WTC11 (cell line): ENCODE results near the gene AIDA. TPM values are rescaled to one million over a fixed set of nuclear protein-coding genes. Genes with fewer than 3 reads are reported as not detected.

ENCODE experiments used
- ATAC-seq: fragments of 200-7000 bp; cut with Tn5 transposase; 2 replicates; pipeline ENCODE4 v1.10.0; 2021; ENCODE audit warnings: mild to moderate bottlenecking, moderate library complexity
- CTCF ChIA-PET: fragments of 300-600 bp; sonication (Branson Sonifier 250); formaldehyde crosslinking; loops from one replicate; lab custom pipeline; 2021; ENCODE audit warnings: antibody characterized with exemption; lab: Charles Lee
- POLR2A ChIA-PET: fragments of 350-600 bp; sonication (Branson Sonifier 250); formaldehyde crosslinking; loops from one replicate; lab custom pipeline; 2021; ENCODE audit warnings: antibody characterized with exemption; lab: Charles Lee
- DNase-seq: peaks from one replicate; pipeline ENCODE4 v3.0.0; 2021; ENCODE audit warnings: low spot score
- H3K27ac Mint-ChIP-seq: 2 replicates; pipeline ENCODE4 v1.8.0; 2021; ENCODE audit warnings: mixed read lengths
- H3K27me3 Mint-ChIP-seq: 2 replicates; pipeline ENCODE4 v1.8.0; 2021; ENCODE audit warnings: low read depth, mild to moderate bottlenecking, moderate library complexity, mixed read lengths
- H3K36me3 Mint-ChIP-seq: 2 replicates; pipeline ENCODE4 v1.8.0; 2021; ENCODE audit warnings: mixed read lengths
- H3K4me1 Mint-ChIP-seq: 2 replicates; pipeline ENCODE4 v1.8.0; 2022; ENCODE audit warnings: mixed read lengths
- H3K4me3 Mint-ChIP-seq: 2 replicates; pipeline ENCODE4 v1.8.0; 2021; ENCODE audit warnings: mild to moderate bottlenecking, moderate library complexity, mixed read lengths
- H3K9me3 Mint-ChIP-seq: 2 replicates; pipeline ENCODE4 v1.8.0; 2021; ENCODE audit warnings: mixed read lengths
- AR ChIP-seq: fragments of 250-450 bp; sonication (Bioruptor Pico); IDR thresholded peaks from 2 replicates; pipeline ENCODE4 v1.9.0; 2021; ENCODE audit warnings: mild to moderate bottlenecking
- CREM ChIP-seq: sonication (generic); formaldehyde crosslinking; IDR thresholded peaks from 2 replicates; pipeline ENCODE4 v1.8.1; 2022; ENCODE audit warnings: mild to moderate bottlenecking, missing genetic modification reagents, moderate library complexity
- E2F1 ChIP-seq: sonication (generic); formaldehyde crosslinking; IDR thresholded peaks from 2 replicates; pipeline ENCODE4 v1.8.0; 2022; ENCODE audit warnings: mild to moderate bottlenecking, missing genetic modification reagents
- FOXP1 ChIP-seq: sonication (generic); formaldehyde crosslinking; IDR thresholded peaks from 2 replicates; pipeline ENCODE4 v1.8.0; 2022; ENCODE audit warnings: missing genetic modification reagents, mild to moderate bottlenecking, moderate library complexity, borderline replicate concordance
- HMGXB4 ChIP-seq: sonication (generic); formaldehyde crosslinking; IDR thresholded peaks from 2 replicates; pipeline ENCODE4 v1.8.1; 2023; ENCODE audit warnings: mild to moderate bottlenecking, moderate library complexity, missing genetic modification reagents
- KAT7 ChIP-seq: sonication (generic); formaldehyde crosslinking; IDR thresholded peaks from 2 replicates; pipeline ENCODE4 v1.8.1; 2023; ENCODE audit warnings: missing genetic modification reagents, mild to moderate bottlenecking, borderline replicate concordance
- NFE2L1 ChIP-seq: sonication (generic); formaldehyde crosslinking; IDR thresholded peaks from 2 replicates; pipeline ENCODE4 v1.8.1; 2023; ENCODE audit warnings: missing genetic modification reagents
- NR2C2 ChIP-seq: sonication (generic); formaldehyde crosslinking; IDR thresholded peaks from 2 replicates; pipeline ENCODE4 v1.8.0; 2022; ENCODE audit warnings: mild to moderate bottlenecking, missing genetic modification reagents
- RORB ChIP-seq: fragments of 250-450 bp; sonication (Bioruptor Pico); IDR thresholded peaks from 2 replicates; pipeline ENCODE4 v1.9.0; 2021; ENCODE audit warnings: mild to moderate bottlenecking
- SP1 ChIP-seq: sonication (generic); formaldehyde crosslinking; conservative IDR thresholded peaks from 2 replicates; pipeline ENCODE4 v1.8.1; 2022; ENCODE audit warnings: missing genetic modification reagents
- ZMAT4 ChIP-seq: fragments of 250-450 bp; sonication (Bioruptor Pico); IDR thresholded peaks from 2 replicates; pipeline ENCODE4 v1.9.0; 2021; ENCODE audit warnings: mild to moderate bottlenecking
- ZNF232 ChIP-seq: sonication (generic); formaldehyde crosslinking; IDR thresholded peaks from 2 replicates; pipeline ENCODE4 v1.8.0; 2022; ENCODE audit warnings: mild to moderate bottlenecking, missing genetic modification reagents
- ZNF396 ChIP-seq: fragments of 250-450 bp; sonication (Bioruptor Pico); IDR thresholded peaks from 2 replicates; pipeline ENCODE4 v1.8.0; 2021; ENCODE audit warnings: mild to moderate bottlenecking, moderate library complexity, borderline replicate concordance
- ZNF423 ChIP-seq: fragments of 250-450 bp; sonication (Bioruptor Pico); IDR thresholded peaks from 2 replicates; pipeline ENCODE4 v2.1.2; 2022; ENCODE audit warnings: mild to moderate bottlenecking, moderate library complexity
- total RNA-seq: library from RNA; stranded (reverse); gene quantifications from 3 replicates; pipeline ENCODE4 v1.2.3, GENCODE V29; 2021
- TF ChIP-seq, protein P1 (sequence below): sonication (generic); formaldehyde crosslinking; IDR thresholded peaks from 2 replicates; pipeline ENCODE4 v1.8.1; 2022; ENCODE audit warnings: mild to moderate bottlenecking, missing genetic modification reagents, moderate library complexity, borderline replicate concordance
- TF ChIP-seq, protein P2 (sequence below): sonication (generic); formaldehyde crosslinking; IDR thresholded peaks from 2 replicates; pipeline ENCODE4 v1.8.1; 2023; ENCODE audit warnings: mild to moderate bottlenecking, missing genetic modification reagents, borderline replicate concordance

Gene AIDA
- total RNA-seq, 1 experiment from 2014 or later = 81.2 TPM

- TF ChIP-seq ZNF423 (no peak), HMGXB4 (no peak)
- TF ChIP-seq, all 79 proteins: peak for 0
Observed at GRCh38 chr1:222665964-222666363, 46.3 kb downstream of the AIDA start (continued).

- no peak overlapping the region for H3K27ac Mint-ChIP-seq
- H3K27me3 Mint-ChIP-seq = no peaks in the 10 kb centered on the region
- DNase-seq (no peak), ATAC-seq (no peak)
- CTCF ChIA-PET = no interaction called here
- TF ChIP-seq ZNF232 (CRISPR knock-in tag) (no peak), AR (CRISPR knock-in tag) (no peak)
- TF ChIP-seq, protein P1, sequence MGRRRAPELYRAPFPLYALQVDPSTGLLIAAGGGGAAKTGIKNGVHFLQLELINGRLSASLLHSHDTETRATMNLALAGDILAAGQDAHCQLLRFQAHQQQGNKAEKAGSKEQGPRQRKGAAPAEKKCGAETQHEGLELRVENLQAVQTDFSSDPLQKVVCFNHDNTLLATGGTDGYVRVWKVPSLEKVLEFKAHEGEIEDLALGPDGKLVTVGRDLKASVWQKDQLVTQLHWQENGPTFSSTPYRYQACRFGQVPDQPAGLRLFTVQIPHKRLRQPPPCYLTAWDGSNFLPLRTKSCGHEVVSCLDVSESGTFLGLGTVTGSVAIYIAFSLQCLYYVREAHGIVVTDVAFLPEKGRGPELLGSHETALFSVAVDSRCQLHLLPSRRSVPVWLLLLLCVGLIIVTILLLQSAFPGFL = no peak
- TF ChIP-seq, all 79 proteins: peak for 0
- Mint-ChIP-seq H3K4me1 (no peaks in the 10 kb centered on the region), H3K4me3 (no peak overlapping the region), H3K9me3 (no peaks in the 10 kb centered on the region), H3K36me3 (peaks cover 76% of the 10 kb centered on the region)
- POLR2A ChIA-PET = no interaction called here
Observed at GRCh38 chr1:222663431-222663934, 48.8 kb downstream of the AIDA start.

DNA sequence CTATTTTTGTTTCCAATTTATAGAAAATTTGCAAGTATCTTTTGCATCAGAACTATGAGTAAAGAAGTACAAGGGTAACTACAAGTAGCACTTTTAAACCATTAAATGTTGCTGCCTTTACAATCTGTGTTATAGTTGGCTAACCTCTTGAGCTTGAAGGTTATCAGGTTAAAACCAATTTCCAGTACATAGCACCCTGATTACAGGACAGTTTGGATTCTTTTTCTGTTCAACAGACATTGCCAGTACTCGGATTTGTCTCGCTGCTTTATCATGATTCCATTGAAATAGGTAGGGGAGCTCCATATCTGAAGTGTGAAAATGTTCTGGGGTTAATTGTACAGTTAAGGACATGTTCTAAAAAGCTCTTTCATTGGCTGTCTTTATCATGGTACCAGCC lies 54.4 kb downstream of the AIDA start:
- H3K9me3 Mint-ChIP-seq = no peaks in the 10 kb centered on the region
- POLR2A ChIA-PET = no interaction called here
- no peak for ATAC-seq
- no peak for DNase-seq
- no peak overlapping the region for H3K27ac Mint-ChIP-seq
- no peaks in the 10 kb centered on the region for H3K27me3 Mint-ChIP-seq
- CTCF ChIA-PET = no interaction called here
- no peak overlapping the region for H3K4me3 Mint-ChIP-seq
- no peak for TF ChIP-seq ZNF396
- no peak for TF ChIP-seq RORB (CRISPR knock-in tag)
- TF ChIP-seq SP1 (CRISPR knock-in tag) = no peak
- TF ChIP-seq E2F1 = no peak
- no peak for TF ChIP-seq CREM (CRISPR knock-in tag)
- TF ChIP-seq FOXP1 = no peak
- TF ChIP-seq, protein P2, sequence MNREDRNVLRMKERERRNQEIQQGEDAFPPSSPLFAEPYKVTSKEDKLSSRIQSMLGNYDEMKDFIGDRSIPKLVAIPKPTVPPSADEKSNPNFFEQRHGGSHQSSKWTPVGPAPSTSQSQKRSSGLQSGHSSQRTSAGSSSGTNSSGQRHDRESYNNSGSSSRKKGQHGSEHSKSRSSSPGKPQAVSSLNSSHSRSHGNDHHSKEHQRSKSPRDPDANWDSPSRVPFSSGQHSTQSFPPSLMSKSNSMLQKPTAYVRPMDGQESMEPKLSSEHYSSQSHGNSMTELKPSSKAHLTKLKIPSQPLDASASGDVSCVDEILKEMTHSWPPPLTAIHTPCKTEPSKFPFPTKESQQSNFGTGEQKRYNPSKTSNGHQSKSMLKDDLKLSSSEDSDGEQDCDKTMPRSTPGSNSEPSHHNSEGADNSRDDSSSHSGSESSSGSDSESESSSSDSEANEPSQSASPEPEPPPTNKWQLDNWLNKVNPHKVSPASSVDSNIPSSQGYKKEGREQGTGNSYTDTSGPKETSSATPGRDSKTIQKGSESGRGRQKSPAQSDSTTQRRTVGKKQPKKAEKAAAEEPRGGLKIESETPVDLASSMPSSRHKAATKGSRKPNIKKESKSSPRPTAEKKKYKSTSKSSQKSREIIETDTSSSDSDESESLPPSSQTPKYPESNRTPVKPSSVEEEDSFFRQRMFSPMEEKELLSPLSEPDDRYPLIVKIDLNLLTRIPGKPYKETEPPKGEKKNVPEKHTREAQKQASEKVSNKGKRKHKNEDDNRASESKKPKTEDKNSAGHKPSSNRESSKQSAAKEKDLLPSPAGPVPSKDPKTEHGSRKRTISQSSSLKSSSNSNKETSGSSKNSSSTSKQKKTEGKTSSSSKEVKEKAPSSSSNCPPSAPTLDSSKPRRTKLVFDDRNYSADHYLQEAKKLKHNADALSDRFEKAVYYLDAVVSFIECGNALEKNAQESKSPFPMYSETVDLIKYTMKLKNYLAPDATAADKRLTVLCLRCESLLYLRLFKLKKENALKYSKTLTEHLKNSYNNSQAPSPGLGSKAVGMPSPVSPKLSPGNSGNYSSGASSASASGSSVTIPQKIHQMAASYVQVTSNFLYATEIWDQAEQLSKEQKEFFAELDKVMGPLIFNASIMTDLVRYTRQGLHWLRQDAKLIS (CRISPR knock-in tag) = no peak
- no peak for TF ChIP-seq ZMAT4 (CRISPR knock-in tag)
- TF ChIP-seq KAT7 (CRISPR knock-in tag) = no peak
- no peak for TF ChIP-seq NFE2L1
- no peak for TF ChIP-seq NR2C2 (CRISPR knock-in tag)
- no peaks in the 10 kb centered on the region for H3K4me1 Mint-ChIP-seq
- peaks cover 78% of the 10 kb centered on the region for H3K36me3 Mint-ChIP-seq
